Myocyte (in vitro differentiated cells): ENCODE results near the gene MB21D2. TPM values are rescaled to one million over a fixed set of nuclear protein-coding genes. Genes with fewer than 3 reads are reported as not detected.
"Not testable (repeated sequence)": the region's sequence is repeated elsewhere in the genome, so short reads cannot be mapped to it uniquely, and the experiment has no call there.

Experiments used
- DNase-seq: peaks from one replicate; pipeline ENCODE4 v3.0.0-alpha.2; 2012; ENCODE audit warnings: low read depth
- total RNA-seq: library from RNA; depleted of rRNA; stranded (reverse); fragments of >200 nt; gene quantifications from 2 replicates; pipeline ENCODE4 v1.2.3, GENCODE V29; 2014

MB21D2 gene
- total RNA-seq, 1 donor from 2014 or later = 15.6 TPM

GRCh38 chr3:192862408-192863090 lies 55.1 kb downstream of the MB21D2 start:
- no peak for DNase-seq

- DNase-seq = no peak
These were observed 55.7 kb downstream of the MB21D2 start for GRCh38 chr3:192861972-192862371.

GRCh38 chr3:192860454-192860853 lies 57.2 kb downstream of the MB21D2 start:
- DNase-seq = no peak

- no peak for DNase-seq
These were observed 58.6 kb downstream of the MB21D2 start for GRCh38 chr3:192858849-192859585.

GRCh38 chr3:192857260-192857661 lies 60.4 kb downstream of the MB21D2 start:
- no peak for DNase-seq

- no peak for DNase-seq
These were observed 62.2 kb downstream of the MB21D2 start for GRCh38 chr3:192855434-192855833.

- peak; percentile 96 for DNase-seq
These were observed 65.8 kb downstream of the MB21D2 start for GRCh38 chr3:192851821-192852372.

GRCh38 chr3:192850451-192850981 lies 67.1 kb downstream of the MB21D2 start:
- no peak for DNase-seq

- DNase-seq = not testable (repeated sequence)
These were observed 67.8 kb downstream of the MB21D2 start for GRCh38 chr3:192849821-192850220.

- DNase-seq = no peak
These were observed 69.1 kb downstream of the MB21D2 start for GRCh38 chr3:192848371-192849233.

- DNase-seq = no peak
These were observed 69.7 kb downstream of the MB21D2 start for GRCh38 chr3:192847941-192848340.

GRCh38 chr3:192845526-192845855 lies 72.2 kb downstream of the MB21D2 start:
- no peak for DNase-seq

- DNase-seq = no peak
These were observed 72.7 kb downstream of the MB21D2 start for GRCh38 chr3:192844836-192845525.

GRCh38 chr3:192844486-192844765 lies 73.2 kb downstream of the MB21D2 start:
- no peak for DNase-seq

- DNase-seq = no peak
These were observed 73.8 kb downstream of the MB21D2 start for GRCh38 chr3:192843723-192844485.

- no peak for DNase-seq
These were observed 74.5 kb downstream of the MB21D2 start for GRCh38 chr3:192843119-192843518.

- no peak for DNase-seq
These were observed 74.9 kb downstream of the MB21D2 start for GRCh38 chr3:192842711-192843110.

- no peak for DNase-seq
These were observed 75.5 kb downstream of the MB21D2 start for GRCh38 chr3:192842138-192842537.

GRCh38 chr3:192841428-192841827 lies 76.2 kb downstream of the MB21D2 start:
- DNase-seq = no peak

GRCh38 chr3:192840143-192840836 lies 77.4 kb downstream of the MB21D2 start:
- no peak for DNase-seq
